Activated CD4-positive, CD25-positive, alpha-beta regulatory T cell treated with anti-CD3 and anti-CD28 coated beads, Interleukin-2, amount 50 U/mL, for 24 hours (primary cell): Measurements from ENCODE around the gene SH3PXD2B.
A peak's percentile ranks its signal among the peaks of the same experiment; 100 is the strongest.
"Not testable (repeated sequence)": the region's sequence is repeated elsewhere in the genome, so short reads cannot be mapped to it uniquely, and the experiment has no call there.

Experiments
- ATAC-seq, 2 donors: fragments of 150-1000 bp; cut with Tn5 transposase; one replicate each; pipeline ENCODE4 v1.10.0; 2021; ENCODE audit warnings: mild to moderate bottlenecking in 1 of 2, moderate library complexity in 1 of 2

The SH3PXD2B gene

DNA sequence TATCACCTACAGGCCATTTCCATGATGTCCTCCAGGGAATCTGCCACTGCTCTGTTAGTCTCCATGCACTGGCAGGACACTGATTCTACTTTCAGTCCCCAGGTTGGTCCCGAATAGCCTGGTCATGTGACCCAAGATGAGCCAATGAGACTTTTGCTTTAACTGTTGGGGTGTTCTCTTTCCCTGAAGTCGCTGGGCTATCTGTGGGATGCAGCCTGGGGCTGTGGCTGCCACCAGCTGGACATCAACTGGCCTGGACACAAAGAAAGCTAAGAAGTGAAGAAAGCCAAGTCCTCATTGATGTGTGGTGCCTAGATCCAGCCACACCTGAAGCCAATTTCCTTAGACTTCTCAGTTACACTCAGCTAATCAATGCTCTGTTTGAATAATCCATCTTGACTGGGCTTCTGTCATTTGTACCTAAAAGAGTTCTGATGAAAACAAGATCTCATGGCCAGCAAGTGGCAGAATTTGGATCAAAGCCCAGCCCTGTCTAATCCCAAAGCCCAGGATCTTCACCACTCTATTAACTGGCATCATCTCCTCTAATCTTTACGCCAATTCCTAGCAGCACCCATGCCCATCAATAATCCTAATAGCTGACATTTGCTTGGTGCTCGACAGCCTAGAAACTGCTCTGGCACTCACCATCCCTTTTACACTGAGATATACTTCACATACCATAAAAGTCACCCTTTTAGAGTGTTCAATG lies 37.0 kb downstream of the SH3PXD2B start:
- no peak for ATAC-seq

DNA sequence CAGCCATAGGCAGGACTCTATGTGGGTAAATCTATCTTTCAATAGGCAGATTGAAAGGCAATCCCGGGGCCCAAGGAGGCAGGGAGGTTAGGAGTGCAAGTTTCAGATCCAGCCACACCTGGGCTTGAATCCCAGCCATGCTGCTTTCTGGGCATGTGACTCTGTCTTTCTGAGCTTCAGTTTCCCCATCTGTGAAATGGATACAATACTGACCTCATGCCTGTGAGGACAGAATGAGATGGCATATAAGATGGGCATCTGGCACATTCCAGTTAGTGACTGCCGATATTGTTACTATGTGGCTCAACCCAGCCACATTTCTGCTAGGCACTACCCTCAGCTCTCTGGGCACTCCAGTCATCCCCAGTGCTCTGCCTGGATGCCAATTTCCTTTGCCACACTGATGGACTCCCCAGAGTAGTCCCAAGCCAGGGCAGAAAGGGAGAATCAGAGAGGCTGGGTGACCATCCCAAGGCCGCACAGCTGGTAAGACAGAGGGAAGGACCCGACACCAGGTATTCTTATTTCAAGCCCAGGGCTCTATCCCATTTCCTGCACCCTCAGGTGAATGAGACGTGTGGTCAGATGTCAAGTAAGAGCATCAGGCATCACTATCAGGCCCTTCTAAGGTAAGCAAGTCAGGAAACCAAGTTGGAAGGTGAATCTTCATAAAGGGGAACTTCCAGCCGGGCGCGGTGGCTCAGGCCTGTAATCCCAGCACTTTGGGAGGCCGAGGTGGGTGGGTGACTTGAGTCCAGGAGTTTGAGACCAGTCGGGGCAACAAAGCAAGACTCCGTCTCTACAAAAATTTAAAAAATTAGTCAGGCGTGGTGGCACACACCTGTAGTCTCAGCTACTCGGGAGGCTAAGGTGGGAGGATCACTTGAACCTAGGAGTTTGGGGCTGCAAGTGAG lies 38.7 kb downstream of the SH3PXD2B start:
- no peak for ATAC-seq

DNA sequence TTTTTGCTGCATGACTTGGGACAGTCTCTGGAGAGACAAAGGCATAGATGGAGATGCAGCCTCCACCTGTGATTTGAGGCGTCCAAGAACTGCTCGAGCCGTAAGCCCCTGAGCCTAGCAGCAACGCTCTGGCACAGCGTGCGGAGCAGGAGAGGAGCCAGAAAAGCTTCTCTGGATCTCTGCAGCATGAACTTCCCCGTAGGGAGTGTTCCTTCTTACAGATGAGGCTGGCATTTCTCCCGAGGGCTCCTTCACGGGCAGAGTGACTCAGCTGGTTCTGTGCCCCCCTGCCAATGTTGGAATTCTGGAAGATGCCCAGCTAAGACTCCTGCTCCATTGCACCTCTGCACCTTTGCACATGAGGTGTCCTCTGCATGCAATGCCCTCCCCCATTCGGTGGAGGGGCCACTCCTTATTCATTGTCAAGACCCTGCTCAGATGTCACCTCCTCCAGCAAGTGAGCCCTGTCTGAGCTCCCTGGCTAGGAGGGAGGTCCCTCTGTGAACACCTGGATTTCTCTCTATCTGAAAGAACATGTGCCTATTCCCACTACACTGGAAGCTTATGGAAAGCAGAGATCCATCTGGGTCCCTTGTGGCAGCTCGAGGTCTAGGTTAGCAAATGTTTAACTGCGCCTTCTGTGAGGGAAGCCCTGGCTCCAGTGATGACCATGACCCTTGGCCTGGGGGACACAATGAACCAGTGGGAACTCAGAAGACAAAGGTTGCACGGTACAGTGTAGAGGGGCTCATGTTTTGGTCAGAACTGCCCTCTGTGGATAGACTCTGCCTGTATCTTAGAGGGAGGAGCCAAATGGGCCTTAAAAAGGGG lies 39.6 kb downstream of the SH3PXD2B start:
- ATAC-seq: no peak

DNA sequence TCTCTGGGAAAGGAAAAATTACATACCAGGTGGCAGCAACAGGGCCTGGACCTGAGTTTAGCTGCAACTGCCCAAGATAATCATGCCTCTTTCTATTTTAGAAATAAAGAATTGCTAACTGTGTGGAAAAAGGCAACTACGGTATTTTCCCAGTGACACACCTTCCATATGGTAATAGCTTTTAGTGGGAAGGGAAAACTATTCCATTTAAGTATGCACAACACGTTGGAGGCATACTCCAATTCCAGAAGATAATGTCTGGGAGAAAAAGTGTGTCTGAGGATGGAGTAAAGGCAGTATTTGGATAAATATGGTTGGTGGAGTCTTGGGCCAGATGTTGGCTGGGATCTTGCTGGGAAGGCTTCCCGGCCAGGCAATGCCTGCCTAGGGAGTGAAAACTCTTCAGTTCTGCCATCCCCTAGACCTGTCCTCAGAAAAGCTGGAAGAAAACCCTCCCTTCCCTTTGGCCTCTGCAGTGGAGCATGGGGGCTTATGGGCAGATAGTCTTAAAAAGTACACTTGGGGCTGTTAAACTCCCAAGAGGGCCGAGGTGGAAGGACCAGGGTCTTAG lies 40.6 kb downstream of the SH3PXD2B start:
- no peak for ATAC-seq

DNA sequence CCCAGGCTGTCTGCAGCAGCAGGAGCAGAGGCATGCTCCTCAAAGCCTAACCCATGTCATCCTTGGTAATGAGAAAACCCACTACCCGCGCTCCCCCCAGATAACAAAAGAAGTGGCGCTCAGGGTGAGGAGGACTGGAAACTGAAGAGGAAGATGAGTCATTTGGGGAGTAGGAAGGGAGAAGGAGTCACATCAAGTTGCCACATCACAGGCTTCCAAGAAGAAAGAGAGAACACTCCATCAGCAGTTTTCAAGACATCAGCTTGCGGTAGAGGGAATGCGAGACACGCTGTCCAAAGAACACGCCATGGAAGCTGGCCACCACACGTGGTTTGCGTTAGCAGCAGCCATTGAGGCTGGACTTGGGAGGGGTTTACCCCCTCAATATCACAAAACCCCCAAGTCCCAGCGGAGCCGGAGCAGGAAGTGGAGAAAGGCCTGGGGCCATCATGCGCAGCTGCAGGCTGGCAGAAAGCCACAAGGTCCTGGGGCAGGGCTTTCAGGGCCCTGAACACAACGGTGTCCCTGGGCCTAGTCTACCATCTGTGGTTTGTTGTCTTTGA lies 41.5 kb downstream of the SH3PXD2B start:
- no peak for ATAC-seq

DNA sequence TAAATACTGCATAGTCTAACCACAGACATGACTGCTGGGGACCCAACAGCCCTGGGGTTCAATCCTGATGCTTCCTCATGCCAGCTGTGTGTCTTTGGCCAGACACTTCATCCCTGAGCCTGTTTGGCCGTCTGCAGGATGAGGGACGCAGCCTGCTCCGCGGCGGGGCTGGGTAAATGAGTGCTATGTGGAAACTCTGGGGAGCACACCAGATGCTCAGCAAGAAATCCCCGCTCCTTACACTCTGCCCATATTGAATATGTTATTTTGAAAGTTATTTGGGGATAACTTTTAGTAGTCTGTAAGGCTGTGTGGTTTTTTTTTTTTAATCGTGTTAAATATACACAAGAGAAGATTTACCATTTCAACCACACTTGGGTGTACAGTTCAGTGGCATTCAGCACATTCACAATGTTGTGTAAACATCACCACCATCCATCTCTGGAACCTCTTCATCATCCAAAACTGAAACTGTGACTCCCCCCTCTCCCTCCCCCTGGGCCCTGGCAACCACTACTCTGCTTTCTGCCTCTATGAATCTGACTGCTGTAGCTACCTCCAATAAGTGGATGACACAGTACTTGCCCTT lies 42.7 kb downstream of the SH3PXD2B start:
- ATAC-seq: peak; percentile 36 to 63

DNA sequence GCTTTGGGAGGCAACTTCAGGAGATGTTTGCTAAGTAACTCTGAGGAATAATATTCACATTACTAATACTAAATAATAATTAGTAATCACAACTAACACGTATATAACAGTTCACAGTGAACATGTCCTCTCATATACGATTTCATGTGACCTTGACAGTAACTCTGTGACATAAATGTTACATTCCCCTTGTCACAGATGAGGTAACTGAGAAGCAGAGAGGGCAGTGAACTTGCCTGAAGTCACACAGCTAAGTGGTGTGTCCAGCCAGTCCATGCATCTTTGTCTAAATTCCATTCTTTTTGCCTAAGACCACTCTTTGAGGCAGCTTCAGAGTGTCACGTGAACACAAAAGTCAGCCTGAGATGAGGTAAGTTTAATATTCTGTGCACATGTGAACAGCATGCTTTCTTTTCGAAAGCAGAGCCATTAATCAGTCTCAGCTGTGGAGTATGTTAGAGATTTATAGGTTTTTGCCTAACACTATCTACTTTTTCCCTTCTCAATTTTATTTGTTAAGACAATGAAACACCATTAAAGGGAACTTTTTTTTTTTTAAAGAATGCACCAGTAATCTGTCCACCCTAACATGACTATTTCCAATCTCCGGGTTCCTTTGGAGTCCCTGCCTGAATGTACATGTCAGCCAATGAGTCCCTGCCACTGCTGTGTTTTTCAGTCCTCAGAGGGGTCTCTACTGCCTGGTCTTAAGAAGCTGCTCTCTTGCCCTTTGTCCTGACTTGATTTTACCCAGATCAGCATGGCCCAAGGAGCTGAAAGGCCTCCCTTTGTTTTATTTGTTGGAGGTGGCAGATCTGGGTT lies 43.5 kb downstream of the SH3PXD2B start:
- no peak for ATAC-seq

DNA sequence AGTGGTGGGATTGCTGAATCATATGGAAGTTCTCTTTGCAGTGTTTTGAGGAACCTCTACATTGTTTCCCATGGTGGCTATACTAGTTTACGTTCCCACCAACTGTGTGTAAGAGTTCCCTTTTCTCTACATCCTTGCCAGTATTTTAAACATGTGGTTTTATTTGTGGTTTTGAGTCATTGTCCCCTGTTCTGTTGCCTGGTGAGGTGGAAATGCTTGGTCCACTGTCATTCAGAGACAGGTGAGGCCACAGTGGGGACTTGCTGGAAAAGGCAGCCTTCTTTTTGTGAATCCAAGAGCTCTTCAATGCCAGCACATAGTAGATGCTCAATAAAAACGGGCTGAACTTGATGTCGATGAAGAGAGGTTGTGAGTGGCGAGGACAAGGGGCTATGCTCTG lies 44.2 kb downstream of the SH3PXD2B start:
- peak in 1 of 2 donors; percentile 25 for ATAC-seq

DNA sequence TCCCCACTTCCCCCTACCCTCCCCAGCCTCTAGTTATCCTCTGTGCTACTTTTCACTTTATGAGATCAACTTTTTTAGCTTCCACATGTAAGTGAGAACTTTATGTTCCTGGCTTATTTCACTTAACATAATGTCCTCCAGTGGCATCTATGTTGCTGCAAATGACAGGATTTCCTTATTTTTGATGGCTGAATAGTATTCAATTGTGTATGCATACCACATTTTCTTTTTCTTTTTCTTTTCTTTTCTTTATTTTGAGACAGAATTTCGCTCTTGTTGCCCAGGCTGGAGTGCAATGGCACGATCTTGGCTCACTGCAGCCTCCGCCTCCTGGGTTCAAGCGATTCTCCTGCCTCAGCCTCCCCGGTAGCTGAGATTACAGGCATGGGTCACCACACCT lies 44.8 kb downstream of the SH3PXD2B start:
- not testable (repeated sequence) for ATAC-seq

DNA sequence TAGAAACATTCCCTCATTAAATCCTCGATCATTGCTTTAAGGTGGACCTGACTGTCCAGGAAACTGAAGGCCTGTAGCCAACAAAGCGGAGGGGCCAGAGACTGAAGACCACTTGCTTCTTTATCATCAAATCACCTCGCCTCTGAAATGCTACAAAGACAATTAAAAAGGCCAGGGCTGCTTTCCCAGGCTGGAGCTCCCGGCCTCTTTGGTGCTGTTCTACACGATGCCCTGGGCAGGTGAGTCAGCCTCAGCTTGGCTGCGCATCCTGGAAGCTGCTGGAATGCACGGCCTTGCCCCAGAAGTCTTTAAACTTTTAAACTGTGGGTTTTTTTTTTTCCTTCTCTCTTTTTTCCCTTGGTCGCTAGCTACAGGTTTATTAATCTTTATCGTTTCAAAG lies 46.5 kb downstream of the SH3PXD2B start:
- ATAC-seq: no peak

DNA sequence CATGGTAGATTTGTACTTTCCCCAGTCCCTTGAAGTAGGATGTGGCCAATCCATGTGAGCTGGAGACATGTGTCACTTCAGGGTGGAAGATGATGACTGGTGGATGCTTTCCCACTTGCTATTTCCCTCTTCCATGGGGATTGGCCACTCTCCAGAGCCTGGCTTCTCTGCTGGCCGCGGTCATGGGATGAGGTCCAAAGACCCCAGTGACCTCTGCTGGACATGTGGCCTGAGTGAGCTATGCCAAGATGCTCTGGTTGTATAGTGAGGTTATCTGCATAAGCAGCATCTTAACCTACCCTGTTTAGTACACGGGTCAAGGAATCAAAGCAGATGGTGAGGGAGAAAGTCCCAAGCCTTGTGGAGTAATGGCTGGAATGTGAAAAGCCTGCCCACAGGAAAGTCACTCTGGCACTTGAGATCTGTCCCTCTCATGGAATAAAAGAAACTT lies 47.1 kb downstream of the SH3PXD2B start:
- ATAC-seq: no peak

DNA sequence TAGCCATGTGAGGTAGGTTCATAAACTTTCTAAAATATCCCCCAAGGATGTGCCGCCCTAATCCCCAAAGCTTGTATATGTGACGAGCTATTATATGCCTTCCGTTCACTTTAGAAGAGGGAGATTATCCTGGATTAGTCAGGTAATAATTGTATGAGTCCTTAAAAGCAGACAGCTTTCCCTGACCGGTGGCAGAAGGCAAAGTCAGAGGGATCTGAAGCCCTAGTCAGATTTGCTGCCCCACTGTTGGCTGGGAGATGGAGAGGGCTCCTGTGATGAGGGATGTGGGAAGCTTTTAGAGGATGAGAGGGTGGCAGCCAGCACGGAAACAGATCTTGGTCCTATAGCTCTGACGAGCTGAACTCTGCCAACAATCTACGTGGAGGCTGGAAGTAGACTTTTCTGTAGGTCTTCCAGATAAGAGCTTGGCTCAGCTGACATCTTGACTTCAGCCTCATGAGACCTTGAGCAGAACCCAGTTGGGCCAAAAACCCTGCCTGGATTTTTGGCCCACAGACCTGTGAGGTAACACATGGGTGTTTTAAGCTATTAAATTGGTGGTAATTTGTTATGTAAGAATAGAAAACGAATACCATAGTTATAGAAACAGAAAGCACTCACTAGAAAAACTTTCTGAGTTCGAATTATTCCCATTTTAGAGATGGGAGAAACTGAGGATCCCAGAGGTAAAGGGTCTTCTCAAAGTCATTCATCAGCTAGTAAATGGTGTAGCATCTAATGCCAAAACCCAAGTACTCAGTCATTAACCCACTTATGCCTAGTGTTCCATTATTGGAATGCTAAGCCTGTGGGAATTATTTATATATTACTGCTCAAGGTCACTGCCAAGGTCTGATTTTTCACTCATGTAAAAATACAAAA lies 48.9 kb downstream of the SH3PXD2B start:
- ATAC-seq: no peak

DNA sequence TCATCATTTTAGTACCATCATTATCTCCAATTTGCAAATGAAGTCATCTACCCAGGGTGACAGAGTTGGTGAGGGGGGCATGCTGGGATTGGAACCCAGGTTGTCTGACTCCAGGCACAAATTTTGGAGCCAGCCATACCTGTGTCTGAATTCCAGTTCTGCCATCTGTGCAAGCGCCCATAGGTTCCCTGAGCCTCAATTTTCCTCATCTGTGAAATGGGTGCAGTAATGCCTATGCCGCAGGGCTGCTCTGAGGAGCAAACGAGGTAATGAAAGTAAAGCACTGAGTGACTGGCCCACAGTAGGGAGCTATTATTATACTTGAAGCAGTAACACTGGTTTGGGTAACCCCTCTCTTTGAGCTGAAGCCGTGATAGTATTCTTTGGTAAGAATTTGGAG lies 49.6 kb downstream of the SH3PXD2B start:
- no peak for ATAC-seq

DNA sequence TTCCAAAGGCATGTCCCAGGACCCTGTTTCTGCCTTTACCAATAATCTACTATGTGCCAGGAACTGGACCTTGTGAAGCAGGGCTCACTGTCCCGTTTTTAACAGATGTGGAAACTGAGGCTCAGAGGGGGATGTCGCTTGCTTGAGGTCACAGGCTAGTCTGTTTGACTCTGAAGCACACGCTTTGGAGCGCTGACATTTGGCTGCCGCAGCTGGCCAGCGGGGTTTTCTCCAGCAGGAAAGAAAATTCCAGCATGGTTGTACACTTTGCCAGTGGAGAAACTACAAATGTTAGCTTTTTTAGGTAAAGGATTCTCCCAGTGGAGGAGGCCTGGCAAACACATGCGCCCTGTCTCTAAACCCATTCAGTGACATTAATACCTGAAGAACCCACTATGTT lies 50.5 kb downstream of the SH3PXD2B start:
- no peak for ATAC-seq

DNA sequence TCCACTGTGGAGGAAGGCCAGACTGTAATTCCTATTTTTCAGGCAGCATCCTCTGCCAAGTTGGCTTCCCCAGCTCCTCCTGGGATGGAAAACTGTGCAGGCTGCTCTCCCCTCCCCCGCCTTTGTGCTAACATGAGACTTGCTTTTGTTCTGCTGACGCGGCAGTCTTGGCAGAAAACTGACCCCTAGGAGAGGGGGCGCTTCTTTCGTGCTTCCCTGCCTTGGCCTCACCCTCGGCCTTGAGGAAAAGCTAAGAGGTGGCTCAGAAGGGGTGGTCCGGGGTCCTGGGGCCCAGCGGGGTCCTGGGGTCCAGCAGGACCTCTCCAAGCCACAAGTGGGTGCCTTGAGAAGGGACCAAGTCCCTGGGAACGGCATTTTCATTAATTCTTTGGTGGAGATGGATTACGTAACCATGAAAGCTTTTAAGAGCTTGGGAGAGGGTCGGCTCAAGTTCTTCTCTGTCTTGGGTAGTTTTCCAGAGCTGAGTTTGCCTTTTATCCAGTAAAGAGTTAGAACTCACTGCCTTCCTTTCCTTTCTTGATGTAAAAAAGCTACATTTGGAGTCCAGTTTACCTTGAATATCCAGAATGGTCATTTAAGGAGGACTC lies 51.0 kb downstream of the SH3PXD2B start:
- ATAC-seq: no peak

DNA sequence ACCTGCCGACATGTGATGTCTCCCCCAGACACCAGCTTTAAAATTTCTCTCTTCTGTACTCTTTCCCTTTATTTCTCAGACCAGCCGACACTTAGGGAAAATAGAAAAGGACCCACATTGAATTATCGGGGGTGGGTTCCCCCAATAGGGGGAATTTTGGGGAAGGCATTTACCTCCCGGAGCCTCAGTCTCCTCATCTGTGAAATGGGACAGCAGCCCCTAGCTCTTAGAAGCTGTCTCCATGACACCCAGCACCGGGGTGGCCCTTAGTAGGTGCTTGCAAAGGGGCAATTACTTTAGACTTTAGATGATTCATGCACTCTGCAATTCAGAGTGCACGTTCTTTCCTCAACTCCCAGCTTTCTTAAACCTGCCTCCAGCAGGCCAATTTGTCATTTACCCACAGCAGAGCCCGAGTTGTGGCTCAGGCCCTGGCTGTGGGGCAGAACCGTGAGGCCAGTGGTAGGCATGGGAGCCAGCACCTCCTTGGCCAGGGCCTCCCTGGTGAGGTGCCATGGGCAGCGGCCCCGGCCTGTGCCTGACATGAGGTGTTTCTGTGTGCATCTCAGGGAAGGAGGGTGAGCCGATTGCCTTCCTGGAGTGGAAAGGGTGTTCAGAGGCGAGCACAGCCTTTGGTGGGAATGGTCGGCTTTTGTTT lies 51.7 kb downstream of the SH3PXD2B start:
- ATAC-seq: no peak

DNA sequence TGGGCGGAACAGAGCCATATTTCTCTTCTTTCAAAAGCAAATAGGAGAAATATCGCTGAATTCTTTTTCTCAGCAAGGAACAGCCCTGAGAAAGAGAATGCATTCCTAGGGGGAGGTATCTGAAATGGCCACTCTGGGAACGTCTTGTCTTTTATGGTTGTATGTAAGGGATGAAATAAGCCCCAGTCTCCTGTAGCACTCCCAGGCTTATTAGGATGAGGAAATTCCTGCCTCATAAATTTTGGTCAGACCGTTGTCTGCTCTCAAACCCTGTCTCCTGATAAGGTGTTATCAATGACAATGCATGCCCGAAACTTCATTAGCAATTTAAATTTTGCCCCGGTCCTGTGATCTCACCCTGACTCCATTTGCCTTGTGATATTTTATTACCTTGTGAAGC lies 52.3 kb downstream of the SH3PXD2B start:
- not testable (repeated sequence) for ATAC-seq

DNA sequence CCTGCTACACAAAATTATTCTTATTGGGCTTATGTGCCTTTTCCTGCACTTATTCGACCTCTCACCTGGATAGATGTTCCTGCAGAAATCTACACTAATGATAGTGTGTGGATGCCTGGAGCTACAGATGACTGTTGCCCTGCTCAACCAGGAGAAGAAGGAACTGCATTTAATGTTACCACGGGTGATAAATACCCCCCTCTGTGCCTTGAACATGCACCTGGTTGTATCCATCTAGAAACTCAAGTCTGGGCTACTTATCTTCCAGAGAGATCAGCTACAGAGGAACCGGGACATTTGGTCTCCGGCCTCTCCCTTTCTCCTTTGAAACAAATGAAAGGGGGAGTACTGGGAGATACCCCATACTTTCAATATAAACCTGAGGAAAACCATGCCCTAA lies 54.5 kb downstream of the SH3PXD2B start:
- no peak for ATAC-seq

DNA sequence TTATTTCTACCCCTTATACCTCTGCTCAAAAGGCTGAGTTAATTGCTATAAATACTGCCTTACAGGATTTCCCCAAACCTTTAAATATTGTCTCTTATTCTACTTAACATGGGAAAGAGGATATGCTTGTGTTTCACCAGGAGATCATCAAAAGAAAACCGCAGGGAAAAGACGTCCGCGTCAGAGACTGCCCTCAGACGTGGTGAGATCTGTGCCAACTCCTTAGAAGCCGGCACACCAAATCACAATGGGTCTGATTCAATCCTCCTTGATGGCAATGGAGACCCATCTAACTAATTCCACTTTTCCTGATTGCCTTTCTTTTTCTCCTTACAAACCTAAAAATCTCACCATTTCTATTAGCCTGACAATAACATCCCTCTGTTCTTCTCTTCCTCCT lies 55.0 kb downstream of the SH3PXD2B start:
- no peak for ATAC-seq
